AG04450 (cell line): Measurements from ENCODE around the gene CCKAR. TPM values are rescaled to one million over a fixed set of nuclear protein-coding genes. Genes with fewer than 3 reads are reported as not detected.

Experiments
- CTCF ChIA-PET: fragments of 300-600, 350-600 bp; formaldehyde crosslinking; extraction: SDS; loops from one replicate; lab custom pipeline; 2022; ENCODE audit warnings: antibody characterized with exemption, inconsistent platforms; lab: Charles Lee
- POLR2A ChIA-PET: fragments of 350-600 bp; formaldehyde crosslinking; extraction: SDS; loops from one replicate; lab custom pipeline; 2021; ENCODE audit warnings: antibody characterized with exemption, inconsistent platforms; lab: Yijun Ruan, JAX
- DNase-seq: peaks from one replicate; pipeline ENCODE4 v3.0.0-alpha.2; 2011; ENCODE audit warnings: low read depth, low spot score
- H3K27ac ChIP-seq: one replicate; pipeline ENCODE4 v1.5.1; 2012; ENCODE audit warnings: low read depth, low read length, control low read depth
- H3K27me3 ChIP-seq: one replicate; pipeline ENCODE4 v1.6.0; 2012; ENCODE audit warnings: low read length; ENCODE audit not compliant: control insufficient read depth, insufficient read depth
- H3K4me3 ChIP-seq: 2 replicates; pipeline ENCODE4 v1.5.1; 2011; ENCODE audit warnings: mild to moderate bottlenecking, low read depth, low read length, control low read depth
- H3K9me3 ChIP-seq: 2 replicates; pipeline ENCODE4 v1.5.1; 2012; ENCODE audit warnings: low read length; ENCODE audit not compliant: control insufficient read depth, insufficient read depth
- polyA plus RNA-seq: library from polyadenylated mRNA; depleted of rRNA; stranded (reverse); fragments of >200 nt; gene quantifications from 2 replicates; pipeline ENCODE4 v1.2.3, GENCODE V29; 2011
- TF ChIP-seq, protein P1 (sequence below): IDR thresholded peaks from 2 replicates; pipeline ENCODE4 v1.5.1; 2011; ENCODE audit warnings: low read depth, low read length, control low read depth, inconsistent platforms

CCKAR gene
- polyA plus RNA-seq, 1 experiment: 0.10 TPM

DNA sequence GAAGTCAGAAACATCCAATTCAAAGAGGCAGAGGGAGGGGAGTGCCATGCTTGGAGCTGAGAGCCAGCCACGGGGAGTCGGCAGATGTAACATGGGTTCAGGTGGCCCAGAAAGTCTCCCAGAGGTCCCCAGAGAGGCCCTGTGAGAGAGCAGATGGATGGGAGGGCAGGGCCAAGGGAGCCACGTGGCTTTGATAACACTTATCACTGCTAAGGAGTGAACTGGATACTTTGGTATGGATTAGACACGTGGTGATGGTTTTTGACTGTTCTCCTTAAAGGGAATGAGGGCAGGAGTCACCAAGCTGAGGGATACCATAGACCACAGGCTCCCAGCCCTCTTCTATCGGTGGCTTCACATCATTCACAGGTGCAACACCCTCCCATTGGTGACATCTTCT, 13.7 kb downstream of the CCKAR start:
- CTCF ChIA-PET: no interaction called here
- Histone ChIP-seq H3K9me3 (peaks cover under 1% of the 10 kb centered on the region; the same call in 1 of the 2 replicates), H3K27ac (no peak overlapping the region), H3K27me3 (no peaks in the 10 kb centered on the region), H3K4me3 (no peak overlapping the region)
- TF ChIP-seq, protein P1, sequence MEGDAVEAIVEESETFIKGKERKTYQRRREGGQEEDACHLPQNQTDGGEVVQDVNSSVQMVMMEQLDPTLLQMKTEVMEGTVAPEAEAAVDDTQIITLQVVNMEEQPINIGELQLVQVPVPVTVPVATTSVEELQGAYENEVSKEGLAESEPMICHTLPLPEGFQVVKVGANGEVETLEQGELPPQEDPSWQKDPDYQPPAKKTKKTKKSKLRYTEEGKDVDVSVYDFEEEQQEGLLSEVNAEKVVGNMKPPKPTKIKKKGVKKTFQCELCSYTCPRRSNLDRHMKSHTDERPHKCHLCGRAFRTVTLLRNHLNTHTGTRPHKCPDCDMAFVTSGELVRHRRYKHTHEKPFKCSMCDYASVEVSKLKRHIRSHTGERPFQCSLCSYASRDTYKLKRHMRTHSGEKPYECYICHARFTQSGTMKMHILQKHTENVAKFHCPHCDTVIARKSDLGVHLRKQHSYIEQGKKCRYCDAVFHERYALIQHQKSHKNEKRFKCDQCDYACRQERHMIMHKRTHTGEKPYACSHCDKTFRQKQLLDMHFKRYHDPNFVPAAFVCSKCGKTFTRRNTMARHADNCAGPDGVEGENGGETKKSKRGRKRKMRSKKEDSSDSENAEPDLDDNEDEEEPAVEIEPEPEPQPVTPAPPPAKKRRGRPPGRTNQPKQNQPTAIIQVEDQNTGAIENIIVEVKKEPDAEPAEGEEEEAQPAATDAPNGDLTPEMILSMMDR: no peak
- POLR2A ChIA-PET: no interaction called here
- DNase-seq: no peak

DNA sequence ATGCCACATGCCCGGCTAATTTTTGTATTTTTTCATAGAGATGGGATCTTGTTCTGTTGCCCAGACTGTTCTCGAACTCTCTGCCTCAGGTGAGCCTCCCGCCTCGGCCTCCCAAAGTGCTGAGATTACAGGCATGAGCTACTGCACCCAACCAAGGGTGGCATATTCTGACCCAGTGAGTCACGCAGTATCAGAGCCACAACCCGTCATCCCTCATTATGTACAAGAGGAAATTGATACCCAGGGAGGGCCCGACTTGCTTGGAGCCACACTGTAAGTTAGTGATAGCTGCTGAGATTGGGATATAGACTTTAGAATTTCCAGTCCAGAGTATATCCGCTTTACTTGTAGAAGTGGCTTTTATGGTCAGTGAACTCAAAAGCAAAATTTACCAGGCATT, 14.6 kb downstream of the CCKAR start:
- DNase-seq: no peak
- TF ChIP-seq, protein P1: no peak
- H3K4me3 ChIP-seq: no peak overlapping the region
- no peaks in the 10 kb centered on the region for H3K9me3 ChIP-seq
- POLR2A ChIA-PET: no interaction called here
- CTCF ChIA-PET: no interaction called here
- H3K27me3 ChIP-seq: no peaks in the 10 kb centered on the region
- no peak overlapping the region for H3K27ac ChIP-seq

DNA sequence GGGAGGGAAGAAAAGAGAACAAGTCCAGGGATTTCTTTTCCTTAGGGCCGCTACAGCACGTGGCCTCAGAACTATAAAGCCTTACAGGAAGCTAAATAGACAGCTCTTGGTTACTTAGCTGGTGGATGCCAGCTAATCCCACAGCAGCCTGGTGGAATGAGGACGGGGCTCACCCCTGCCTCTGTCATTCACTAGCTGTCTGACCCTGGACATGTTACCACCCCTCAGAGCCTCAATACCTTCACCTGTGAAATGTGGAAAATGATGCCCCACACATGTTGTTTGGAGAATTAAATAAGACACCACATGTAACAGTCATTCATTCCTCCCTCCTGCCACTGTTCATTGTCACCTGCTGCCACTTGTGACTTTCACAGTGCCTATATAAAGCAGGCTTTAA, 15.7 kb downstream of the CCKAR start:
- DNase-seq: no peak
- TF ChIP-seq, protein P1: no peak
- H3K27me3 ChIP-seq: no peaks in the 10 kb centered on the region
- CTCF ChIA-PET: no interaction called here
- no peak overlapping the region for H3K4me3 ChIP-seq
- H3K27ac ChIP-seq: no peak overlapping the region
- H3K9me3 ChIP-seq: no peaks in the 10 kb centered on the region
- POLR2A ChIA-PET: interaction anchor here (0.7 kb wide), 1 partner anchor 143 kb away, joined by 5 read pairs; no protein-coding TSS in a partner anchor

DNA sequence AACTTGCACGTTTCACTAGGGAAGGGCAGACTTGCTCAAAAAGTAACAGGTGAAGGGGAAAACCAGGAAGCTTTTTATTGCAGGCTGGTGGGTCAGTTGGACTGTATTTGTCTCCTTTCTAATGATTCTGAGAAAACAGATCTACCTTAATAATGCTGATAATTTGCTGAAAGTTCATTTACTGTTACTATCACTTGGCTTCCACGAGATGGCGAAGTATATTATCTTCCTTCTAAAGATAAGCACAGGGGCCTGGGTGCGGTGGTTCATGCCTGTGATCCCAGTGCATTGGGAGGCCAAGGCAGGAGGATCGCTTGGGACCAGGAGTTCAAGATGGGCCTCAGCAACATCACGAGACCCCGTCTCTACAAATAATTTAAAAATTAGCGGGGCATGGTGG, 16.4 kb downstream of the CCKAR start:
- DNase-seq: no peak
- CTCF ChIA-PET: interaction anchor here (0.6 kb wide), 1 partner anchor 16 kb away, joined by 3 read pairs; no protein-coding TSS in a partner anchor
- POLR2A ChIA-PET: no interaction called here
- no peaks in the 10 kb centered on the region for H3K27me3 ChIP-seq
- H3K4me3 ChIP-seq: no peak overlapping the region
- peaks cover 3% of the 10 kb centered on the region; the same call in 1 of the 2 replicates for H3K9me3 ChIP-seq
- no peak overlapping the region for H3K27ac ChIP-seq
- TF ChIP-seq, protein P1: no peak

DNA sequence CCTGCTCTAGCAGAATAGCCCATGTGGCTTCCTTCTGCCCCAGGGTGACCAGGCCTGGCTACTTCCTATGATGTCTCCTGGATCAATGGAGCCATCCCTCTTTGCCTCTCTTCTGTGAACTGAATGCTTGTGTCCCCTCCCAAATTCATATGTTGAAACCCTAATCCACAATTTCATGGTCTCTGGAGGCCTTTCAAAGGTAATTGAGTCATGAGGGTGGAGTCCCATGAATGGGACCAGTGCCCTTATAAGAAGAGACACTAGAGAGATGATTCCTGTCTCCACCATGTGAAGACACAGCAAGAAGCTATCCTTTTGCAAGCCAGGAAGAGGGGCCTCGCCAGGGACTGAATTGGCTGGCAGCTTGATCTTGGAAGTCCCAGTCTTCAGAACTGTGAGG, 18.4 kb downstream of the CCKAR start:
- DNase-seq: no peak
- no peak overlapping the region for H3K27ac ChIP-seq
- CTCF ChIA-PET: no interaction called here
- H3K9me3 ChIP-seq: peaks cover 3% of the 10 kb centered on the region; the same call in 1 of the 2 replicates
- TF ChIP-seq, protein P1: no peak
- H3K27me3 ChIP-seq: peaks cover 3% of the 10 kb centered on the region
- H3K4me3 ChIP-seq: no peak overlapping the region
- POLR2A ChIA-PET: no interaction called here
